Loucy (cell line): ENCODE measurements around the gene PPARGC1A.

Experiments
- EZH2phosphoT487 ChIP-seq: fragments of 200-600 bp; IDR thresholded peaks from 2 replicates; pipeline ENCODE4 v1.6.1; 2018; ENCODE audit warnings: antibody characterized with exemption, mild to moderate bottlenecking, moderate library complexity, borderline replicate concordance
- TF ChIP-seq, protein P1 (sequence below): fragments of 200-600 bp; sonication (generic); conservative IDR thresholded peaks from 2 replicates; pipeline ENCODE4 v1.5.1; 2014; ENCODE audit warnings: mild to moderate bottlenecking, antibody characterized with exemption, low read length

DNA sequence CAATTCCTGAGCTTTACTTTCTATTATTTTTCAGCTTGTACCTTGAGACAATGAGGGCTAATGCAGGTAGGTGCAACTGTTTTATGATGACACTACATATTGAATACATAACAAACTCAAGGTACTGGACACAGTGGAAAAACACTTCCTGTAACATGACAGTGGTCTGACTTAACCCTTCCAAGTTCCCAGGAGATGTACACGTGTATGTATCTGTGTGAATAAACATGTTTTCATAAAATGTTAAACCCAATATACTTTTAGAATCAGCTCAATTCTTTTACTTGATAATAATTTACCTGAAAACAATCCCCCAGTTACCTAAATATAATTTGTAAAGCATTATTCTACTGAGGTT is 1.2 kb upstream of the PPARGC1A start:
- TF ChIP-seq, protein P1, sequence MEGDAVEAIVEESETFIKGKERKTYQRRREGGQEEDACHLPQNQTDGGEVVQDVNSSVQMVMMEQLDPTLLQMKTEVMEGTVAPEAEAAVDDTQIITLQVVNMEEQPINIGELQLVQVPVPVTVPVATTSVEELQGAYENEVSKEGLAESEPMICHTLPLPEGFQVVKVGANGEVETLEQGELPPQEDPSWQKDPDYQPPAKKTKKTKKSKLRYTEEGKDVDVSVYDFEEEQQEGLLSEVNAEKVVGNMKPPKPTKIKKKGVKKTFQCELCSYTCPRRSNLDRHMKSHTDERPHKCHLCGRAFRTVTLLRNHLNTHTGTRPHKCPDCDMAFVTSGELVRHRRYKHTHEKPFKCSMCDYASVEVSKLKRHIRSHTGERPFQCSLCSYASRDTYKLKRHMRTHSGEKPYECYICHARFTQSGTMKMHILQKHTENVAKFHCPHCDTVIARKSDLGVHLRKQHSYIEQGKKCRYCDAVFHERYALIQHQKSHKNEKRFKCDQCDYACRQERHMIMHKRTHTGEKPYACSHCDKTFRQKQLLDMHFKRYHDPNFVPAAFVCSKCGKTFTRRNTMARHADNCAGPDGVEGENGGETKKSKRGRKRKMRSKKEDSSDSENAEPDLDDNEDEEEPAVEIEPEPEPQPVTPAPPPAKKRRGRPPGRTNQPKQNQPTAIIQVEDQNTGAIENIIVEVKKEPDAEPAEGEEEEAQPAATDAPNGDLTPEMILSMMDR = no peak
- no peak for TF ChIP-seq EZH2phosphoT487
